SK-N-SH treated with all-trans-retinoic acid at 6 μM for 48 hours (cell line): Measurements from ENCODE around the gene ALPG.

Experiments used
- BACH2 ChIP-seq: fragments of 250-450 bp; sonication (Bioruptor Pico); IDR thresholded peaks from 2 replicates; pipeline ENCODE4 v1.9.0; 2021; ENCODE audit warnings: mild to moderate bottlenecking, borderline replicate concordance
- ISL1 ChIP-seq: fragments of 250-450 bp; sonication (Bioruptor Pico); IDR thresholded peaks from 2 replicates; pipeline ENCODE4 v2.1.2; 2022; ENCODE audit warnings: mild to moderate bottlenecking, moderate library complexity
- PPARA ChIP-seq: fragments of 250-450 bp; sonication (Bioruptor Pico); IDR thresholded peaks from 2 replicates; pipeline ENCODE4 v1.5.0; 2020; ENCODE audit warnings: mild to moderate bottlenecking, borderline replicate concordance
- ZFP3 ChIP-seq: fragments of 250-450 bp; sonication (Bioruptor Pico); IDR thresholded peaks from 2 replicates; pipeline ENCODE4 v1.5.0; 2020; ENCODE audit warnings: mild to moderate bottlenecking, moderate library complexity
- ZFP30 ChIP-seq: fragments of 450-650 bp; formaldehyde crosslinking; IDR thresholded peaks from 2 replicates; pipeline ENCODE4 v1.5.0; 2022; ENCODE audit warnings: mild to moderate bottlenecking, moderate library complexity
- TF ChIP-seq, protein P1 (sequence below): fragments of 250-450 bp; sonication (Bioruptor Pico); IDR thresholded peaks from 2 replicates; pipeline ENCODE4 v1.5.1; 2020; ENCODE audit warnings: low read depth, mild to moderate bottlenecking, moderate library complexity
- TF ChIP-seq, protein P2 (sequence below): fragments of 250-450 bp; sonication (Bioruptor Pico); IDR thresholded peaks from 2 replicates; pipeline ENCODE4 v1.8.0; 2021; ENCODE audit warnings: low read depth, mild to moderate bottlenecking, moderate library complexity, borderline replicate concordance

DNA sequence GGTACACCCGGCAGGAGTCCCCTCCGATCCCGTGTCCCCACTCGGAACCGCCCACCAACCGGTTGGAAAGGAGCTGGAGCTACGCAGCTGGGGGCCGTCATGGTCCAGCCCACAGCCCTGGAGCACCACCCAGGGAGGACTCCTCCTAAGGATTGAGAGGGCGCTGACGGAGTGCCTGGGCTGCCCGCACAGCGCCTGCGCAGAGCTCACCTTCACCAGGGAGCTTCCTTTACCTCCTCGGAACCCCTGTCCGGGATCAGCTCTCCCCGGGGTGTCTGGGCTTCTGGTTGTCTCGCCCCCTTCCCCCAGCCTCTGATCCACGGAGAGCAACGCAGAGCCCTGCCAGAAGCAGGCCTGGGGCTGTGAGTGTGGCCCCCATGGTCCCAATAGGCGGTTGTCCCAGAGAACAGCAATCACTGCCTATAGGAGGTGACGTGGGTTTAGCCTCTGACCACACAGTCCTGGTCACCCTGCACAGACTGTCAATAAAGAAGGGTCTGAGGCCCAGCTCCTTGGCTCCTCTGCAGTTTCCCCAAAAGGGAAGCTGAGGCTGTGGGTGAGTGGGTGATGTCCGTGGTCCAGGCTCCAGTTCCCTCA is 14.6 kb downstream of the ALPG start:
- TF ChIP-seq, protein P1, sequence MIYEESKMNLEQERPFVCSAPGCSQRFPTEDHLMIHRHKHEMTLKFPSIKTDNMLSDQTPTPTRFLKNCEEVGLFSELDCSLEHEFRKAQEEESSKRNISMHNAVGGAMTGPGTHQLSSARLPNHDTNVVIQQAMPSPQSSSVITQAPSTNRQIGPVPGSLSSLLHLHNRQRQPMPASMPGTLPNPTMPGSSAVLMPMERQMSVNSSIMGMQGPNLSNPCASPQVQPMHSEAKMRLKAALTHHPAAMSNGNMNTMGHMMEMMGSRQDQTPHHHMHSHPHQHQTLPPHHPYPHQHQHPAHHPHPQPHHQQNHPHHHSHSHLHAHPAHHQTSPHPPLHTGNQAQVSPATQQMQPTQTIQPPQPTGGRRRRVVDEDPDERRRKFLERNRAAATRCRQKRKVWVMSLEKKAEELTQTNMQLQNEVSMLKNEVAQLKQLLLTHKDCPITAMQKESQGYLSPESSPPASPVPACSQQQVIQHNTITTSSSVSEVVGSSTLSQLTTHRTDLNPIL (CRISPR knock-in tag), result no peak
- TF ChIP-seq, protein P2, sequence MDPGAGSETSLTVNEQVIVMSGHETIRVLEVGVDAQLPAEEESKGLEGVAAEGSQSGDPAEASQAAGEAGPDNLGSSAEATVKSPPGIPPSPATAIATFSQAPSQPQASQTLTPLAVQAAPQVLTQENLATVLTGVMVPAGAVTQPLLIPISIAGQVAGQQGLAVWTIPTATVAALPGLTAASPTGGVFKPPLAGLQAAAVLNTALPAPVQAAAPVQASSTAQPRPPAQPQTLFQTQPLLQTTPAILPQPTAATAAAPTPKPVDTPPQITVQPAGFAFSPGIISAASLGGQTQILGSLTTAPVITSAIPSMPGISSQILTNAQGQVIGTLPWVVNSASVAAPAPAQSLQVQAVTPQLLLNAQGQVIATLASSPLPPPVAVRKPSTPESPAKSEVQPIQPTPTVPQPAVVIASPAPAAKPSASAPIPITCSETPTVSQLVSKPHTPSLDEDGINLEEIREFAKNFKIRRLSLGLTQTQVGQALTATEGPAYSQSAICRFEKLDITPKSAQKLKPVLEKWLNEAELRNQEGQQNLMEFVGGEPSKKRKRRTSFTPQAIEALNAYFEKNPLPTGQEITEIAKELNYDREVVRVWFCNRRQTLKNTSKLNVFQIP (CRISPR knock-in tag), result no peak
- no peak for TF ChIP-seq ZFP30 (CRISPR knock-in tag)
- TF ChIP-seq BACH2, result no peak
- no peak for TF ChIP-seq ISL1 (CRISPR knock-in tag)
- no peak for TF ChIP-seq PPARA (CRISPR knock-in tag)
- TF ChIP-seq ZFP3 (CRISPR knock-in tag), result no peak
